ENCODE measurements around the gene QPRT. TPM values are rescaled to one million over a fixed set of nuclear protein-coding genes. Genes with fewer than 3 reads are reported as not detected.
"Not testable (repeated sequence)": the region's sequence is repeated elsewhere in the genome, so short reads cannot be mapped to it uniquely, and the experiment has no call there.

Gene QPRT
- total RNA-seq, 3 donors from 2014 or later (not counting 1 experiment from before 2014, with no cell fraction given), result 2.5 to 6.3 (median 4.7) TPM

DNA sequence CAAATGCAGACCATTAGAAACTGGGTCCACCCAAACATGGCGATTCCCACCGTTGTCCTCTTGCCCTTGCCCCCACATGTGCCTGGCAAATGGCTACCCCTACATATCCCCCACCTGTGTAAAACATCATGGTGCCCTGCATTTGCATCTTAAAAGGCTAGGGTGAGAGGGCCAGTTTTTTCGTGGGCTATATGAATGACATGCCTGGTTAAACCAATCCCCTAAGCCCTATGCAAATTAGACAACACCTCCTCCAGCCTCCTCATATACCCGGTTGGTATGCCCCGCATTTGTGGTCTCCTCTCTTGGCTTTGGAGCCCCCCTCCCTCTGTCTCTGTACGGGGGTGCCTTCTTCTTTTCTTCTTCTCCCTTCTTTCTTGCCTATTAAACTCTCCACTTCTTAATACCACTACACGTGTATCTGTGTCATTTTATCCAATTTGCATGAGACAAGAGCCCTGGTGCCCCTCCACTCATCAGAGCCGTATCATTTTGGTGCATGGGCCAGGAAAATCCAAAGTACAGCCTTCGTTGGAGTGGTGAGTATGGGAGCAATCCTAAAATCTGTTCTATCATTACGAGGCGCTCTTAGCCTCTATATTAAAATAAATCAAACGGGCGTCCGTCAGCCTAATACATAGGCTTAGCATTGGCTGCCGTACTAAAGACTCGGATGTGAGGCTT is 30.1 kb downstream of the QPRT start:
- no peak for ATAC-seq
- Histone ChIP-seq H3K36me3 (ENCODE audit: control insufficient read depth, insufficient read depth, low read length) (no peaks in the 10 kb centered on the region), H3K27me3 (ENCODE audit: control insufficient read depth, insufficient read depth, low read length) (no peaks in the 10 kb centered on the region), H3K27ac (ENCODE audit: low read length) (no peak overlapping the region), H3K4me3 (ENCODE audit: low read length) (no peak overlapping the region), H3K9me3 (ENCODE audit: control insufficient read depth, insufficient read depth, low read length) (no peaks in the 10 kb centered on the region), H3K4me1 (ENCODE audit: control insufficient read depth, insufficient read depth, low read length) (peaks cover 2% of the 10 kb centered on the region)
- 82% methylated on average over 15 of the region's 16 CpGs for WGBS (ENCODE audit: insufficient coverage)
- DNase-seq, result no peak
- no peak overlapping the region for H3K4me3 Mint-ChIP-seq
- H3K9me3 Mint-ChIP-seq, result no peaks in the 10 kb centered on the region
- TF ChIP-seq, protein P1, sequence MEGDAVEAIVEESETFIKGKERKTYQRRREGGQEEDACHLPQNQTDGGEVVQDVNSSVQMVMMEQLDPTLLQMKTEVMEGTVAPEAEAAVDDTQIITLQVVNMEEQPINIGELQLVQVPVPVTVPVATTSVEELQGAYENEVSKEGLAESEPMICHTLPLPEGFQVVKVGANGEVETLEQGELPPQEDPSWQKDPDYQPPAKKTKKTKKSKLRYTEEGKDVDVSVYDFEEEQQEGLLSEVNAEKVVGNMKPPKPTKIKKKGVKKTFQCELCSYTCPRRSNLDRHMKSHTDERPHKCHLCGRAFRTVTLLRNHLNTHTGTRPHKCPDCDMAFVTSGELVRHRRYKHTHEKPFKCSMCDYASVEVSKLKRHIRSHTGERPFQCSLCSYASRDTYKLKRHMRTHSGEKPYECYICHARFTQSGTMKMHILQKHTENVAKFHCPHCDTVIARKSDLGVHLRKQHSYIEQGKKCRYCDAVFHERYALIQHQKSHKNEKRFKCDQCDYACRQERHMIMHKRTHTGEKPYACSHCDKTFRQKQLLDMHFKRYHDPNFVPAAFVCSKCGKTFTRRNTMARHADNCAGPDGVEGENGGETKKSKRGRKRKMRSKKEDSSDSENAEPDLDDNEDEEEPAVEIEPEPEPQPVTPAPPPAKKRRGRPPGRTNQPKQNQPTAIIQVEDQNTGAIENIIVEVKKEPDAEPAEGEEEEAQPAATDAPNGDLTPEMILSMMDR (IDR thresholded peaks at IDR 0.05), result no peak
- H3K27ac Mint-ChIP-seq, result no peak overlapping the region
- H3K27me3 Mint-ChIP-seq (ENCODE audit: low read depth in 2 of 2), result no peaks in the 10 kb centered on the region
- intact Hi-C loops (cut with micrococcal nuclease), result loop anchor here (10.0 kb wide), 1 partner anchor 64 kb away; no protein-coding TSS in a partner anchor
- peaks cover 9 to 12% of the 10 kb centered on the region in 2 donors for H3K4me1 Mint-ChIP-seq
- no peaks in the 10 kb centered on the region for H3K36me3 Mint-ChIP-seq

- not testable (repeated sequence) for H3K9me3 ChIP-seq (ENCODE audit: control insufficient read depth, insufficient read depth, low read length); ATAC-seq; H3K27me3 Mint-ChIP-seq (ENCODE audit: low read depth in 2 of 2); H3K9me3 Mint-ChIP-seq; H3K4me3 ChIP-seq (ENCODE audit: low read length); H3K4me3 Mint-ChIP-seq; H3K4me1 ChIP-seq (ENCODE audit: control insufficient read depth, insufficient read depth, low read length); H3K36me3 Mint-ChIP-seq; H3K36me3 ChIP-seq (ENCODE audit: control insufficient read depth, insufficient read depth, low read length); H3K27ac ChIP-seq (ENCODE audit: low read length); H3K27me3 ChIP-seq (ENCODE audit: control insufficient read depth, insufficient read depth, low read length); DNase-seq
- peaks cover 9 to 12% of the 10 kb centered on the region in 2 donors for H3K4me1 Mint-ChIP-seq
- H3K27ac Mint-ChIP-seq, result peak overlapping the region in 1 of 2 donors; percentile 72
- intact Hi-C loops (cut with micrococcal nuclease), result loop anchor here (1.0 to 10.0 kb wide), 2 partner anchors 9 to 65 kb away; no protein-coding TSS in a partner anchor
- WGBS (ENCODE audit: insufficient coverage), result 78% methylated on average over 6 of the region's 6 CpGs
Observed at GRCh38 chr16:29709657-29710056, 30.7 kb downstream of the QPRT start.

DNA sequence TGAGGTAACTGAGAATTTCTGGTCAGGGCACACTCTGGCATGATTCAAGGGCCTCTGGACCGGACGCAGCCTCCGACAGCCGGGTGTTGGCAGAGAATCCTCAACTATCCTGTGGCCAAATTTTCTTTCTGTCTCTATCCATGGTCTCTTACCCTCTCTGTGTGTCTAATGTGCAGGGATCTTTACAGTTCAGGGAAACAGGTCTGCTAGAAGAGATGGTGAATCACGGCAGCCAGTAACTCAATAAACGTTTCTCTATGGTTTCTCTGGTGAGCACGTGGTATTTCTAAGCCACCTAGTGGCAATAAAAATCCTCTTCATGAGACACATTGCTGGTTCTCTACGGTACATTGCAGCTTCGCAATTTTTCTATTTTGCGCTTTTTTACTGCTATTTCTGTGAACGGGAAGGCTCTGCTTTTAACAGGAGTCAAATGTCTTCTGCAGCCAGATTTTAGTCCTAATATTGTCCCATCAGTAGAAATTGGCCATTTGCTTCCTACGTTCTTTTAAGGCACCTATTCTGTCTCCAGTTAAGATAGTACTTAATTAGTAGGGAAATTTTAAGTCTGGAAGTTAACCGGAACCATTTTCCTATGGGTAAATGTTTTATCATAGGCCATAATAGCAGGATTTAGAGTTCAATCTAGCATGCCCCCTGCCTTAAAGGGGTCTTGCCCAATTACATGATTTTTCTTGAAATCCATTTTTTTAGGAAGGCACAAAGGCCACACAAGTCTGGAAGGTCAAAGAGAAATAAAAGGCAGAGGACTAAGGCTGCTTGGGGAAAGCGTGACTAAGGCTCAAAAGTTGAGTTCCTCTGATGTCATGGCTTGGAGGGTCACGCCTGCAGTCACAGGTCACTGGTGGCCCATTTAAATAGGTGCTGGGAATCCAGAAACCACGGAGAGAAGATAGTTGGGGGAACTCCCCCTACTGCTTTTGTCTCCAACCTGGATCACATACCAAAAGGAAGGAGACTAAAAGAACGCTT is 31.5 kb downstream of the QPRT start:
- no peak overlapping the region for H3K27ac ChIP-seq (ENCODE audit: low read length)
- no peaks in the 10 kb centered on the region for H3K27me3 ChIP-seq (ENCODE audit: control insufficient read depth, insufficient read depth, low read length)
- no peaks in the 10 kb centered on the region for H3K36me3 Mint-ChIP-seq
- no peaks in the 10 kb centered on the region for H3K9me3 ChIP-seq (ENCODE audit: control insufficient read depth, insufficient read depth, low read length)
- peaks cover 9 to 12% of the 10 kb centered on the region in 2 donors for H3K4me1 Mint-ChIP-seq
- H3K27ac Mint-ChIP-seq, result peak overlapping the region in 1 of 2 donors; percentile 72
- no peaks in the 10 kb centered on the region for H3K27me3 Mint-ChIP-seq (ENCODE audit: low read depth in 2 of 2)
- 53% methylated on average over 16 of the region's 17 CpGs for WGBS (ENCODE audit: insufficient coverage)
- no peaks in the 10 kb centered on the region for H3K9me3 Mint-ChIP-seq
- intact Hi-C loops (cut with micrococcal nuclease), result loop anchor here (1.0 kb wide), 1 partner anchor 10 kb away; no protein-coding TSS in a partner anchor
- no peak overlapping the region for H3K4me3 Mint-ChIP-seq
- H3K36me3 ChIP-seq (ENCODE audit: control insufficient read depth, insufficient read depth, low read length), result no peaks in the 10 kb centered on the region
- DNase-seq (peak in 1 of 2 donors; percentile 85), ATAC-seq (peak; percentile 72 to 97 (median 96))
- TF ChIP-seq, protein P1 (IDR thresholded peaks at IDR 0.05), result peak; percentile 70
- peaks cover 2% of the 10 kb centered on the region for H3K4me1 ChIP-seq (ENCODE audit: control insufficient read depth, insufficient read depth, low read length)
- no peak overlapping the region for H3K4me3 ChIP-seq (ENCODE audit: low read length)

GRCh38 chr16:29712809-29713208 is 33.8 kb downstream of the QPRT start:
- ATAC-seq (no peak), DNase-seq (no peak)
- intact Hi-C loops (cut with micrococcal nuclease), result no loop called here
- TF ChIP-seq, protein P1 (IDR thresholded peaks at IDR 0.05), result no peak
- H3K9me3 Mint-ChIP-seq, result no peaks in the 10 kb centered on the region
- H3K36me3 ChIP-seq (ENCODE audit: control insufficient read depth, insufficient read depth, low read length), result no peaks in the 10 kb centered on the region
- no peaks in the 10 kb centered on the region for H3K9me3 ChIP-seq (ENCODE audit: control insufficient read depth, insufficient read depth, low read length)
- H3K27me3 ChIP-seq (ENCODE audit: control insufficient read depth, insufficient read depth, low read length), result no peaks in the 10 kb centered on the region
- H3K4me1 Mint-ChIP-seq, result peaks cover 9 to 12% of the 10 kb centered on the region in 2 donors
- no peak overlapping the region for H3K4me3 ChIP-seq (ENCODE audit: low read length)
- H3K36me3 Mint-ChIP-seq, result no peaks in the 10 kb centered on the region
- no peaks in the 10 kb centered on the region for H3K27me3 Mint-ChIP-seq (ENCODE audit: low read depth in 2 of 2)
- peaks cover 2% of the 10 kb centered on the region for H3K4me1 ChIP-seq (ENCODE audit: control insufficient read depth, insufficient read depth, low read length)
- 95% methylated on average over 3 of the region's 4 CpGs for WGBS (ENCODE audit: insufficient coverage)
- no peak overlapping the region for H3K27ac Mint-ChIP-seq
- no peak overlapping the region for H3K27ac ChIP-seq (ENCODE audit: low read length)
- no peak overlapping the region for H3K4me3 Mint-ChIP-seq
